ENCODE measurements around the gene DPCD. TPM values are rescaled to one million over a fixed set of nuclear protein-coding genes. Genes with fewer than 3 reads are reported as not detected.

DPCD gene
- total and polyA plus RNA-seq, 8 donors = 4.7 to 17.0 (median 7.1) TPM

GRCh38 chr10:101617102-101617823 is 29.1 kb downstream of the DPCD start:
- no peak for TF ChIP-seq CTCF (IDR thresholded peaks at IDR 0.05)
- Histone ChIP-seq H3K4me3 (no peak overlapping the region), H3K9me3 (no peaks in the 10 kb centered on the region), H3K36me3 (peaks cover 0 to 5% (median 0%) of the 10 kb centered on the region in 3 donors), H3K27me3 (no peaks in the 10 kb centered on the region), H3K27ac (no peak overlapping the region), H3K4me1 (no peaks in the 10 kb centered on the region)
- WGBS, 2 donors = 91 to 92% methylated on average over 8 of the region's 8 CpGs
- ATAC-seq = no peak
- intact Hi-C loops (cut with DNase I) = loop anchor here in 1 of 3 donors (10.0 kb wide), 1 partner anchor 158 kb away; the partner anchor contains the start of gene FGF8
- DNase-seq = no peak
- FAIRE-seq = no peak

- WGBS, 2 donors = 88 to 89% methylated on average over 4 of the region's 4 CpGs
- no peaks in the 10 kb centered on the region for H3K27me3 ChIP-seq
- intact Hi-C loops (cut with DNase I) = loop anchor here in 1 of 3 donors (10.0 kb wide), 1 partner anchor 157 kb away; the partner anchor contains the start of gene FGF8
- no peak for ATAC-seq
- TF ChIP-seq CTCF (IDR thresholded peaks at IDR 0.05) = no peak
- no peak overlapping the region for H3K4me3 ChIP-seq
- no peak for FAIRE-seq
- DNase-seq = no peak
- no peak overlapping the region for H3K27ac ChIP-seq
- peaks cover 0 to 4% (median 0%) of the 10 kb centered on the region in 3 donors for H3K36me3 ChIP-seq
- H3K4me1 ChIP-seq = no peaks in the 10 kb centered on the region
- no peaks in the 10 kb centered on the region for H3K9me3 ChIP-seq
Observed at GRCh38 chr10:101617824-101618568, 29.9 kb downstream of the DPCD start.

GRCh38 chr10:101618871-101619270 is 30.8 kb downstream of the DPCD start:
- no peaks in the 10 kb centered on the region for H3K4me1 ChIP-seq
- 94 to 100% methylated on average over 2 of the region's 2 CpGs for WGBS, 2 donors
- intact Hi-C loops (cut with DNase I) = loop anchor here in 1 of 3 donors (10.0 kb wide), 1 partner anchor 156 kb away; the partner anchor contains the start of gene FGF8
- FAIRE-seq (no peak), DNase-seq (no peak), ATAC-seq (no peak)
- H3K4me3 ChIP-seq = no peak overlapping the region
- no peaks in the 10 kb centered on the region for H3K27me3 ChIP-seq
- peaks cover 0 to 9% (median 7%) of the 10 kb centered on the region in 3 donors for H3K36me3 ChIP-seq
- H3K27ac ChIP-seq = no peak overlapping the region
- no peaks in the 10 kb centered on the region for H3K9me3 ChIP-seq
- no peak for TF ChIP-seq CTCF (IDR thresholded peaks at IDR 0.05)

GRCh38 chr10:101619983-101620382 is 31.9 kb downstream of the DPCD start:
- ATAC-seq (no peak), DNase-seq (no peak), FAIRE-seq (no peak)
- TF ChIP-seq CTCF (IDR thresholded peaks at IDR 0.05) = no peak
- no peaks in the 10 kb centered on the region for H3K9me3 ChIP-seq
- no peaks in the 10 kb centered on the region for H3K4me1 ChIP-seq
- intact Hi-C loops (cut with DNase I) = loop anchor here in 1 of 3 donors (10.0 kb wide), 1 partner anchor 155 kb away; the partner anchor contains the start of gene FGF8
- H3K27me3 ChIP-seq = no peaks in the 10 kb centered on the region
- no peak overlapping the region for H3K4me3 ChIP-seq
- 96 to 98% methylated on average over 6 of the region's 6 CpGs for WGBS, 2 donors
- no peak overlapping the region for H3K27ac ChIP-seq
- H3K36me3 ChIP-seq = peaks cover 0 to 12% (median 9%) of the 10 kb centered on the region in 3 donors

All from pancreas (tissue), 10 donors.